ENCODE measurements around the gene DACH1. TPM values are rescaled to one million over a fixed set of nuclear protein-coding genes. Genes with fewer than 3 reads are reported as not detected.

DACH1 gene
- total RNA-seq, 1 experiment from 2014 or later = 0.31 TPM

- H3K36me3 Mint-ChIP-seq = no peaks in the 10 kb centered on the region
- H3K27ac Mint-ChIP-seq = no peak overlapping the region
- no peak for ATAC-seq
- no peaks in the 10 kb centered on the region for H3K9me3 Mint-ChIP-seq
- DNase-seq (ENCODE audit: low spot score) = no peak
- POLR2A ChIA-PET = no interaction called here
- no peaks in the 10 kb centered on the region for H3K27me3 Mint-ChIP-seq (ENCODE audit: low read depth)
- CTCF ChIA-PET = interaction anchor here (1.0 kb wide), 1 partner anchor 33 kb away, joined by 3 read pairs; no protein-coding TSS in a partner anchor
- TF ChIP-seq ZNF263 (CRISPR knock-in tag; IDR thresholded peaks at IDR 0.05; ENCODE audit: low read depth) = no peak
- no peak for TF ChIP-seq ELF4 (CRISPR knock-in tag; IDR thresholded peaks at IDR 0.05; ENCODE audit: low read depth)
- H3K4me3 Mint-ChIP-seq = no peak overlapping the region
- peaks cover 13% of the 10 kb centered on the region for H3K4me1 Mint-ChIP-seq
Measured at GRCh38 chr13:71722206-71722605, 144.8 kb downstream of the DACH1 start.

GRCh38 chr13:71721104-71721503 is 145.9 kb downstream of the DACH1 start:
- H3K27me3 Mint-ChIP-seq (ENCODE audit: low read depth) = no peaks in the 10 kb centered on the region
- H3K27ac Mint-ChIP-seq = no peak overlapping the region
- no peaks in the 10 kb centered on the region for H3K36me3 Mint-ChIP-seq
- H3K9me3 Mint-ChIP-seq = no peaks in the 10 kb centered on the region
- POLR2A ChIA-PET = no interaction called here
- ATAC-seq (no peak), DNase-seq (ENCODE audit: low spot score) (no peak)
- no peak overlapping the region for H3K4me3 Mint-ChIP-seq
- H3K4me1 Mint-ChIP-seq = peaks cover 10% of the 10 kb centered on the region
- TF ChIP-seq FOXP4 (CRISPR knock-in tag; IDR thresholded peaks at IDR 0.05) = no peak
- no peak for TF ChIP-seq MXD4 (CRISPR knock-in tag; IDR thresholded peaks at IDR 0.05; ENCODE audit: borderline replicate concordance)
- TF ChIP-seq CDX4 (CRISPR knock-in tag; IDR thresholded peaks at IDR 0.05; ENCODE audit: borderline replicate concordance) = no peak
- TF ChIP-seq GRHL2 (CRISPR knock-in tag; IDR thresholded peaks at IDR 0.05; ENCODE audit: insufficient replicate concordance, severe bottlenecking) = no peak
- TF ChIP-seq ZNF263 (CRISPR knock-in tag; IDR thresholded peaks at IDR 0.05; ENCODE audit: low read depth) = no peak
- no peak for TF ChIP-seq PRDM15 (CRISPR knock-in tag; IDR thresholded peaks at IDR 0.05)
- no peak for TF ChIP-seq ZBTB21 (CRISPR knock-in tag; IDR thresholded peaks at IDR 0.05; ENCODE audit: borderline replicate concordance)
- no peak for TF ChIP-seq MLX (CRISPR knock-in tag; IDR thresholded peaks at IDR 0.05)
- no peak for TF ChIP-seq ETV6 (CRISPR knock-in tag; IDR thresholded peaks at IDR 0.05)
- TF ChIP-seq SP1 (CRISPR knock-in tag; conservative IDR thresholded peaks at IDR 0.05) = no peak
- no peak for TF ChIP-seq OVOL2 (CRISPR knock-in tag; IDR thresholded peaks at IDR 0.05; ENCODE audit: borderline replicate concordance)
- no peak for TF ChIP-seq RORB (CRISPR knock-in tag; IDR thresholded peaks at IDR 0.05)
- CTCF ChIA-PET = no interaction called here

- CTCF ChIA-PET = no interaction called here
- no peaks in the 10 kb centered on the region for H3K36me3 Mint-ChIP-seq
- ATAC-seq = no peak
- H3K4me1 Mint-ChIP-seq = peaks cover 10% of the 10 kb centered on the region
- H3K27me3 Mint-ChIP-seq (ENCODE audit: low read depth) = no peaks in the 10 kb centered on the region
- no peak for DNase-seq (ENCODE audit: low spot score)
- POLR2A ChIA-PET = no interaction called here
- no peaks in the 10 kb centered on the region for H3K9me3 Mint-ChIP-seq
- H3K27ac Mint-ChIP-seq = no peak overlapping the region
- no peak overlapping the region for H3K4me3 Mint-ChIP-seq
- TF ChIP-seq E2F5 (CRISPR knock-in tag; IDR thresholded peaks at IDR 0.05) = no peak
- no peak for TF ChIP-seq GTF2I (CRISPR knock-in tag; conservative IDR thresholded peaks at IDR 0.05)
- TF ChIP-seq ELF4 (CRISPR knock-in tag; IDR thresholded peaks at IDR 0.05; ENCODE audit: low read depth) = no peak
- no peak for TF ChIP-seq NFE2L1 (CRISPR knock-in tag; IDR thresholded peaks at IDR 0.05)
Measured at GRCh38 chr13:71718931-71719330, 148.1 kb downstream of the DACH1 start.
